GM23248 (cell line): ENCODE data around the gene PYGO1. TPM values are rescaled to one million over a fixed set of nuclear protein-coding genes. Genes with fewer than 3 reads are reported as not detected.
"Not testable (repeated sequence)": the region's sequence is repeated elsewhere in the genome, so short reads cannot be mapped to it uniquely, and the experiment has no call there.

ENCODE experiments used
- DNase-seq: peaks from one replicate; pipeline ENCODE4 v3.0.0-alpha.2; 2015
- H2AFZ ChIP-seq: fragments of 200-600 bp; sonication (generic); 2 replicates; pipeline ENCODE4 v1.6.1; 2016; ENCODE audit warnings: antibody characterized with exemption
- H3F3A ChIP-seq: fragments of 200-600 bp; sonication (generic); 2 replicates; pipeline ENCODE4 v1.6.1; 2016; ENCODE audit warnings: mild to moderate bottlenecking, antibody characterized with exemption, mixed run types; ENCODE audit not compliant: insufficient read depth
- H3K27ac ChIP-seq: fragments of 200-600 bp; sonication (generic); 2 replicates; pipeline ENCODE4 v1.5.1; 2016; ENCODE audit warnings: mild to moderate bottlenecking
- H3K27me3 ChIP-seq: fragments of 200-600 bp; sonication (generic); replicated peaks from 2 replicates; pipeline ENCODE4 v1.6.1; 2016; ENCODE audit warnings: mild to moderate bottlenecking; ENCODE audit not compliant: insufficient read depth
- H3K36me3 ChIP-seq: fragments of 200-600 bp; sonication (generic); 2 replicates; pipeline ENCODE4 v1.6.1; 2016; ENCODE audit warnings: low read depth, mild to moderate bottlenecking
- H3K4me1 ChIP-seq: fragments of 200-600 bp; sonication (generic); 2 replicates; pipeline ENCODE4 v1.6.1; 2016; ENCODE audit warnings: mild to moderate bottlenecking; ENCODE audit not compliant: insufficient read depth
- H3K4me2 ChIP-seq: fragments of 200-600 bp; sonication (generic); one replicate; pipeline ENCODE4 v1.6.1; 2016; ENCODE audit warnings: mild to moderate bottlenecking; ENCODE audit not compliant: unreplicated experiment
- H3K4me3 ChIP-seq: fragments of 200-600 bp; sonication (generic); 2 replicates; pipeline ENCODE4 v1.5.1; 2016; ENCODE audit warnings: mild to moderate bottlenecking
- H3K79me2 ChIP-seq: fragments of 200-600 bp; sonication (generic); 2 replicates; pipeline ENCODE4 v1.6.1; 2016; ENCODE audit warnings: mild to moderate bottlenecking; ENCODE audit not compliant: insufficient read depth
- H3K9ac ChIP-seq: fragments of 200-600 bp; sonication (generic); 2 replicates; pipeline ENCODE4 v1.6.1; 2016; ENCODE audit warnings: mild to moderate bottlenecking
- H3K9me2 ChIP-seq: fragments of 200-600 bp; sonication (generic); 2 replicates; pipeline ENCODE4 v1.6.1; 2016; ENCODE audit warnings: mixed run types, mild to moderate bottlenecking, moderate library complexity; ENCODE audit not compliant: insufficient read depth
- H3K9me3 ChIP-seq: fragments of 200-600 bp; sonication (generic); one replicate; pipeline ENCODE4 v1.6.1; 2017; ENCODE audit warnings: low read depth
- H4K20me1 ChIP-seq: fragments of 200-600 bp; sonication (generic); 2 replicates; pipeline ENCODE4 v1.6.0; 2016; ENCODE audit not compliant: insufficient read depth
- EZH2 ChIP-seq: fragments of 200-600 bp; sonication (generic); IDR thresholded peaks from 2 replicates; pipeline ENCODE4 v1.6.1; 2018; ENCODE audit warnings: antibody characterized with exemption, mild to moderate bottlenecking; ENCODE audit not compliant: insufficient read depth, poor library complexity, severe bottlenecking
- EZH2phosphoT487 ChIP-seq: fragments of 200-600 bp; sonication (generic); IDR thresholded peaks from 2 replicates; pipeline ENCODE4 v1.6.1; 2018; ENCODE audit warnings: antibody characterized with exemption, moderate library complexity, mild to moderate bottlenecking, low read depth; ENCODE audit not compliant: insufficient read depth
- WGBS, 2 experiments: methylation state at CpG; one replicate each; pipeline ENCODE4 v1.1.6; 2015 to 2017; ENCODE audit warnings: low lambda C conversion rate in 2 of 2, low coverage in 1 of 2; ENCODE audit errors: missing lambda C conversion rate in 2 of 2; 5-methylcytosine and 5-hydroxymethylcytosine counted together
- in situ Hi-C: fragments of 300-500 bp; cut with MboI; formaldehyde crosslinking; loops from 2 replicates; pipeline ENCODE4 v1.15.0; 2020
- polyA plus RNA-seq: library from polyadenylated mRNA; unstranded; fragments of >200 nt; fragmentation: Nextera tagmentation; extraction: Ambion mirVana; gene quantifications from 2 replicates; pipeline ENCODE4 v1.2.1, GENCODE V29; 2016
- total RNA-seq: library from RNA; depleted of rRNA; stranded (reverse); fragments of >200 nt; shearing (Covaris generic); gene quantifications from 2 replicates; pipeline ENCODE4 v1.2.3, GENCODE V29; 2014; rRNA removed

The PYGO1 gene
- total and polyA plus RNA-seq, 2 experiments from 2014 or later, result 1.6 to 5.4 TPM

- no peak for DNase-seq
- Histone ChIP-seq H3K4me3 (no peak overlapping the region), H3K36me3 (no peaks in the 10 kb centered on the region), H3K79me2 (no peaks in the 10 kb centered on the region), H3F3A (no peaks in the 10 kb centered on the region), H3K27ac (no peak overlapping the region), H2AFZ (no peak overlapping the region), H3K4me1 (0 out of 2 replicates have a peak, but pooled peaks cover 5% of the 10 kb centered on the region), H3K9me3 (no peaks in the 10 kb centered on the region), H3K27me3 (no peaks in the 10 kb centered on the region), H3K9ac (no peak overlapping the region), H3K9me2 (no peaks in the 10 kb centered on the region), H4K20me1 (no peaks in the 10 kb centered on the region), H3K4me2 (no peak overlapping the region)
- no peak for TF ChIP-seq EZH2phosphoT487
- WGBS, 2 experiments, result 49 to 63% methylated on average over 2 of the region's 2 CpGs
- in situ Hi-C loops, result no loop called here
Observed at GRCh38 chr15:55496716-55497115, 91.4 kb downstream of the PYGO1 start.

- H3K4me1 ChIP-seq, result 0 out of 2 replicates have a peak, but pooled peaks cover 5% of the 10 kb centered on the region
- H3F3A ChIP-seq, result no peaks in the 10 kb centered on the region
- WGBS, 2 experiments, result 94 to 96% methylated on average over 1 of the region's 1 CpG
- no peak overlapping the region for H3K27ac ChIP-seq
- no peaks in the 10 kb centered on the region for H3K36me3 ChIP-seq
- in situ Hi-C loops, result no loop called here
- no peaks in the 10 kb centered on the region for H3K27me3 ChIP-seq
- H3K9ac ChIP-seq, result no peak overlapping the region
- H3K4me2 ChIP-seq, result no peak overlapping the region
- TF ChIP-seq EZH2, result no peak
- TF ChIP-seq EZH2phosphoT487, result no peak
- no peak for DNase-seq
- no peaks in the 10 kb centered on the region for H4K20me1 ChIP-seq
- no peaks in the 10 kb centered on the region for H3K9me2 ChIP-seq
- H3K79me2 ChIP-seq, result no peaks in the 10 kb centered on the region
- H3K4me3 ChIP-seq, result no peak overlapping the region
- no peak overlapping the region for H2AFZ ChIP-seq
- H3K9me3 ChIP-seq, result no peaks in the 10 kb centered on the region
Observed at GRCh38 chr15:55494931-55495330, 93.2 kb downstream of the PYGO1 start.

GRCh38 chr15:55488952-55489600 is 99.1 kb downstream of the PYGO1 start:
- peak; percentile 74 for DNase-seq
- in situ Hi-C loops, H3K27ac ChIP-seq, H3K4me3 ChIP-seq, H3K4me2 ChIP-seq, H3K9ac ChIP-seq, H4K20me1 ChIP-seq, H3K36me3 ChIP-seq, H2AFZ ChIP-seq, H3K4me1 ChIP-seq, H3K27me3 ChIP-seq, H3K9me3 ChIP-seq, H3K79me2 ChIP-seq, H3K9me2 ChIP-seq, H3F3A ChIP-seq: not testable (repeated sequence)
- 71 to 74% methylated on average over 9 of the region's 9 CpGs for WGBS, 2 experiments

Other genes starting within 250 kb of the PYGO1 start
- 147 and 169 TPM in 2 replicates for gene CCPG1, start 180.0 kb downstream of the PYGO1 start, total RNA-seq
- 202 and 203 TPM in 2 replicates for gene CCPG1, start 180.0 kb downstream of the PYGO1 start, polyA plus RNA-seq
- 0.54 and 1.4 TPM in 2 replicates for gene PIERCE2, start 179.8 kb downstream of the PYGO1 start, total RNA-seq
- 6.6 and 7.3 TPM in 2 replicates for gene PIERCE2, start 179.8 kb downstream of the PYGO1 start, polyA plus RNA-seq
- 1.1 and 2.5 TPM in 2 replicates for gene DNAAF4, start 80.1 kb downstream of the PYGO1 start, total RNA-seq
- 4.0 and 5.8 TPM in 2 replicates for gene DNAAF4, start 80.1 kb downstream of the PYGO1 start, polyA plus RNA-seq
- under 0.01 TPM in 1 of 2 replicates, not detected in the other for gene PRTG, start 154.8 kb upstream of the PYGO1 start, total RNA-seq
- not detected in 2 replicates for gene PRTG, start 154.8 kb upstream of the PYGO1 start, polyA plus RNA-seq